Lower lobe of right lung (tissue), 2 donors: Measurements from ENCODE around the gene ADIRF. TPM values are rescaled to one million over a fixed set of nuclear protein-coding genes. Genes with fewer than 3 reads are reported as not detected.
"Not testable (repeated sequence)": the region's sequence is repeated elsewhere in the genome, so short reads cannot be mapped to it uniquely, and the experiment has no call there.

ENCODE experiments used
- ATAC-seq, 2 donors: fragments of 200-7000 bp; cut with Tn5 transposase; one replicate each; pipeline ENCODE4 v1.9.1; 2020 to 2022; ENCODE audit warnings: mild to moderate bottlenecking in 2 of 2, moderate library complexity in 2 of 2
- DNase-seq: peaks from one replicate; pipeline ENCODE4 v3.0.0-alpha.2; 2020
- H3K27ac ChIP-seq: fragments of 200-600 bp; one replicate; pipeline ENCODE4 v1.8.0; 2022
- H3K27me3 ChIP-seq: fragments of 200-600 bp; one replicate; pipeline ENCODE4 v1.8.0; 2022; ENCODE audit warnings: low read depth
- H3K36me3 ChIP-seq: fragments of 200-600 bp; one replicate; pipeline ENCODE4 v1.8.0; 2022; ENCODE audit warnings: mild to moderate bottlenecking
- H3K4me1 ChIP-seq: fragments of 200-600 bp; one replicate; pipeline ENCODE4 v1.8.0; 2022
- H3K4me3 ChIP-seq: fragments of 200-600 bp; one replicate; pipeline ENCODE4 v1.8.0; 2022; ENCODE audit warnings: mild to moderate bottlenecking
- H3K9me3 ChIP-seq: fragments of 200-600 bp; one replicate; pipeline ENCODE4 v1.8.0; 2022
- CTCF ChIP-seq: fragments of 200-600 bp; IDR thresholded peaks from one replicate; pipeline ENCODE4 v1.8.0; 2022; ENCODE audit warnings: antibody characterized with exemption, mild to moderate bottlenecking
- intact Hi-C: fragments of 100-400 bp; cut with DNase I; formaldehyde crosslinking; loops from one replicate; pipeline ENCODE4 v1.11.0; 2022
- total RNA-seq: library from RNA; stranded (reverse); fragmentation: NEBNext Ultra II Directional; extraction: Animal tissue kit (Norgen Biotek cat#: 25700); gene quantifications from one replicate; pipeline ENCODE4 v1.2.1, GENCODE V29; 2021
- donor health status: DM: no; HTN: yes; CAD: no; lungs with severe emphysema.

Gene ADIRF
- total RNA-seq, 1 donor from 2014 or later, result 158 TPM

GRCh38 chr10:86951184-86951761 is 17.0 kb upstream of the ADIRF start:
- no peak overlapping the region for H3K27ac ChIP-seq
- no peak for TF ChIP-seq CTCF
- intact Hi-C loops, result no loop called here

GRCh38 chr10:86952106-86952505 is 16.2 kb upstream of the ADIRF start:
- Histone ChIP-seq H3K36me3 (no peaks in the 10 kb centered on the region), H3K4me1 (peaks cover 32% of the 10 kb centered on the region), H3K27me3 (no peaks in the 10 kb centered on the region), H3K27ac (no peak overlapping the region), H3K9me3 (no peaks in the 10 kb centered on the region), H3K4me3 (no peak overlapping the region)
- intact Hi-C loops, result no loop called here
- TF ChIP-seq CTCF, result no peak
- ATAC-seq, result no peak
- peak; percentile 27 for DNase-seq

More at GRCh38 chr10:86951184-86951761, 17.0 kb upstream of the ADIRF start:
- ATAC-seq, result no peak
- no peaks in the 10 kb centered on the region for H3K27me3 ChIP-seq
- peaks cover 36% of the 10 kb centered on the region for H3K4me1 ChIP-seq
- no peaks in the 10 kb centered on the region for H3K36me3 ChIP-seq
- H3K9me3 ChIP-seq, result no peaks in the 10 kb centered on the region
- peak; percentile 28 for DNase-seq
- H3K4me3 ChIP-seq, result no peak overlapping the region

GRCh38 chr10:86952697-86953096 is 15.6 kb upstream of the ADIRF start:
- H3K4me1 ChIP-seq, result peaks cover 32% of the 10 kb centered on the region
- H3K4me3 ChIP-seq, H3K27ac ChIP-seq, H3K9me3 ChIP-seq, H3K36me3 ChIP-seq, ATAC-seq, DNase-seq, H3K27me3 ChIP-seq, intact Hi-C loops: not testable (repeated sequence)

GRCh38 chr10:86953747-86954680 is 14.3 kb upstream of the ADIRF start:
- Histone ChIP-seq H3K27me3 (no peaks in the 10 kb centered on the region), H3K27ac (peak overlapping the region; percentile 81), H3K4me1 (peaks cover 42% of the 10 kb centered on the region), H3K36me3 (no peaks in the 10 kb centered on the region), H3K9me3 (no peaks in the 10 kb centered on the region), H3K4me3 (peak overlapping the region; percentile 54)
- DNase-seq (peak; percentile 51), ATAC-seq (peak; percentile 66 to 67)
- no peak for TF ChIP-seq CTCF
- intact Hi-C loops, result no loop called here

- DNase-seq, result peak; percentile 28
- no peaks in the 10 kb centered on the region for H3K27me3 ChIP-seq
- no peaks in the 10 kb centered on the region for H3K9me3 ChIP-seq
- H3K36me3 ChIP-seq, result no peaks in the 10 kb centered on the region
- peaks cover 50% of the 10 kb centered on the region for H3K4me1 ChIP-seq
- no peak for TF ChIP-seq CTCF
- intact Hi-C loops, result no loop called here
- peak overlapping the region; percentile 81 for H3K27ac ChIP-seq
- H3K4me3 ChIP-seq, result peak overlapping the region; percentile 54
- ATAC-seq, result no peak
Observed at GRCh38 chr10:86954681-86955500, 13.4 kb upstream of the ADIRF start.
